HUES48 (cell line): Measurements from ENCODE around the gene PTCH1.

Experiments used
- H3K27ac ChIP-seq: one replicate; pipeline ENCODE4 v1.7.0; 2013; ENCODE audit warnings: low read depth, low read length, inconsistent platforms
- H3K27me3 ChIP-seq: 2 replicates; pipeline ENCODE4 v1.6.1; 2013; ENCODE audit warnings: mild to moderate bottlenecking, low read length; ENCODE audit not compliant: control insufficient read depth, insufficient read depth
- H3K36me3 ChIP-seq: 2 replicates; pipeline ENCODE4 v1.6.1; 2013; ENCODE audit warnings: low read length; ENCODE audit not compliant: control insufficient read depth, insufficient read depth
- H3K4me1 ChIP-seq: 2 replicates; pipeline ENCODE4 v1.6.1; 2013; ENCODE audit warnings: mild to moderate bottlenecking, low read length; ENCODE audit not compliant: control insufficient read depth, insufficient read depth
- H3K4me3 ChIP-seq: 2 replicates; pipeline ENCODE4 v1.5.1; 2013; ENCODE audit warnings: mild to moderate bottlenecking, low read depth, low read length
- H3K9ac ChIP-seq: 2 replicates; pipeline ENCODE4 v1.6.1; 2013; ENCODE audit warnings: mild to moderate bottlenecking, low read depth, low read length, moderate library complexity
- H3K9me3 ChIP-seq: 2 replicates; pipeline ENCODE4 v1.6.1; 2013; ENCODE audit warnings: low read length; ENCODE audit not compliant: control insufficient read depth, insufficient read depth

Gene PTCH1

DNA sequence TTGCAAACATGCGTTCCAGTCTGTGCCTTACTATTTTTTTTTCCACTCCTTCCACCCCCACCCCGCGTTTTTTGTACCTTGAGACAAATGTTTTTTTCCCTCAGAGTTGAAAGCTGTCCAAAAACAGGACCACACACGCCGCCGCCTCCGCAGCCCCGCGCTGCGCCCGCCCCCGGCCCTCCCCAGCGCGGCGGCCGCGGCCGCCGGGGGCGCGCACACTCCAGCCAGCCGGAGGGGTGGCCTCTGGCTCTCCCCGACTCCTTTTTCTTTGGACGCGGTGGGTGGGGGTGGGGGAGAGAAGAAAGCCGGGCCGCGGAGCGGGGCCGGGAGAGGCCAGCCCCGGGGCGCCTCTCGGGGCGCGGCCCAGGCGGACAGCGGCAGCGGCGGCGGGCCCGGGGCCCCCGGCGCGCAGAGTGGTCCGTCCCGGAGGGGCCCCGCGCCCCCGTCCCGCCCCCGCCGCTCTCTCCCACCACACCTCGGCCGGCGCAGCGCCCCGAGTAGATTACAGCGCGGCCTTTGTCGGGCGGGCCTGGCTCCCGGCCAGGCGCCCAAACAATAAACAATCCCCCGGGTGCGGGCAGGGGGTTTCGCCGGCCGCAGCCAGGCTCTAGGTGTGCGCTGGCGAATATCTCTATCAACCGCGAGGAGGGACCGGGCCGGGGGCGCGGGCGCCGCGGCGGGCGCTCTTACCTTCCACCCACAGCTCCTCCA is 10.9 kb downstream of the PTCH1 start:
- Histone ChIP-seq H3K27ac (peak overlapping the region; percentile 90), H3K9ac (peak overlapping the region; percentile 75)

DNA sequence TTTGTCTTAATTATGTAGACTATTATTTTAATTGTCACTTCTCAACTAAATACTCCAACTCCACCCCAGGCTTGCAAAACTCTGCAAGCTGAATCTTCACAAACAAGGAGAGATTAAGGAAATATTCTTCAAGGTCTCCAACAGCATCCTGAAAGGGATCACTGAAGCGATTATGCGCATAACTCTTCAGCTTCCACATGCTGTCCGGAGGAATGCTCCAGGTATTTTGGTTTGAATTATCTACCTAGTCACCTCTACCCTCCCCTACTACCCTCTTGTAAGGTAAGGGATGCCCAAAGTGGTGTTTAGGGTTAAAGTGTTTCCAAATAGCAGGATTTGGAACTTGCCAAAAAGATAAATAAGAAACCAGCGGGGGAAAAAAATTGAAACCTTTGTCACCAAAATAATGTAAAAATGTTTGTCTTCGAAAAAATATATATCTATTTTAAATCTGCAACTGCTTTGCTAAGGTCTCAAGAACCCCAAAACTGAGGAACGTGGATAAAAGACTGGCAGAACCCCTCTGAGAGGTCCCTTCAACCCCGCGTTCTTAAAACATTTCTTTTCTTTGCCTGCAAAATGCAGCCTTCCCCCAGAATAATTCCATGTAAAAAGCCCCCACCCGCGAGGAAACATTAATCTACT is 11.6 kb downstream of the PTCH1 start:
- peaks cover 23% of the 10 kb centered on the region for H3K36me3 ChIP-seq
- no peaks in the 10 kb centered on the region for H3K27me3 ChIP-seq
- H3K9me3 ChIP-seq, result no peaks in the 10 kb centered on the region
- peak overlapping the region; percentile 90 for H3K4me3 ChIP-seq
- H3K27ac ChIP-seq, result peak overlapping the region; percentile 77
- H3K9ac ChIP-seq, result peak overlapping the region; percentile 47; the same call in 1 of the 2 replicates
- H3K4me1 ChIP-seq, result peaks cover 28% of the 10 kb centered on the region

More for the DNA sequence above, 10.9 kb downstream of the PTCH1 start:
- H3K4me3 ChIP-seq, result peak overlapping the region; percentile 90
- no peaks in the 10 kb centered on the region for H3K27me3 ChIP-seq
- peaks cover 26% of the 10 kb centered on the region for H3K4me1 ChIP-seq
- H3K36me3 ChIP-seq, result peaks cover 19% of the 10 kb centered on the region
- H3K9me3 ChIP-seq, result no peaks in the 10 kb centered on the region

DNA sequence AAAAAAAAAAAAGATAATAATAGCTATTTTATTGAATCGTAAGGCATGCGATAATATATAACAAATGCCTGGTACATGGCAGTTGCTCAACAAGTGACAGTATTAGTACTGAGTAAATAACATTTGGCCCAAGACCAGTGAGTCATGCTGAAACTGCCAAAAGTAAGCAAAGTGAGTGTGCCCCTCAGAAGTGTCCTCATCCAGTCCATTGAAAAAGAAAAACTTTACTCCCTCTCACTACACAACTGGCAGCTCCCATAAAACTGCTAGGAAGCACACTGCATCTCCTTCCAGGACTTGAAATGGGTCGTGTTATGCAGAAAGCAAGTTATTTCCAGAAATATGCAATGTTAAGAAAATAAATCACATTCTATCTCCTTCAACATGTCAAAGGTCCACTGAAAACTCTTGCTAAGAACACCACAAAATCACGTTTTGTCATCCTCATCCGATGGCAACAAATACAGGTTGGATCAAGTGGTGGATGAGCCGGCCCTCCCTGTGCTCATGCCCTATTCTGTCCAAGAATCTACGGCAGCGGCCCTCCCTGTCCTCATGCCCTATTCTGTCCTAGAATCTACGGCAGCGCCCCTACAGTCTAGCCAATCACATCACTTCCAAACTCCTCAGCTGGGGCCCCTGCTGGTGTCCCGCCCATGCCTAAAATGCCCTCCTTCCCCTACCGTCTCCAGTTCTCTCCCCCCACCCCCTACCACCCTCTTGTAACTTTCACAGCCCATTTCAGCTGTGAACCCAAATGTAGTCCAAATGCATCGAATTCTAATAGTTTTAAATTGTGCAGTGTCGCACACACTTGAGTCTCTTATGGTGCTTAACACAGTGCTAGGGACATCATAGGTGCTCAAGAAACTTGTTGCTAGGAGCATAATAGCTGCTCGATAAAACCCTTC is 12.5 kb downstream of the PTCH1 start:
- Histone ChIP-seq H3K9ac (no peak overlapping the region), H3K36me3 (peaks cover 30% of the 10 kb centered on the region), H3K4me3 (peak overlapping the region; percentile 90), H3K27ac (peak overlapping the region; percentile 77), H3K4me1 (peaks cover 27% of the 10 kb centered on the region), H3K9me3 (no peaks in the 10 kb centered on the region), H3K27me3 (no peaks in the 10 kb centered on the region)

DNA sequence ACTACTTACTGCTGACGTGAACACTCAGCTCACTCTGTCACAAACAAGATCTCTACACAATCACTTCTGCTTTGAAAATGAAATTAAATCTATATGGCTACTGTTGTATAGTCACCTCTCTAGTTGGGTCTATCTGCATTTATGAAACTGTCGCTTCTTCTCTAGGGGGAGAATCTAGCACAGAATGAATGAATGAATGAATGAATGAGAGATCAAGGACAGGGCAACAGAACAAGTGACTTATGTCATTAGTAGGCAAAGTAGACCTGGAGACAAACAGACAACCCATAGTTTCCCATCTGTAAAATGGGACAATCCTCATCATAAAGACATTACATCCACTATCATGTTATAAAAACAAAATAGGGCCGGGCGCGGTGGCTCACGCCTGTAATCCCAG is 13.4 kb downstream of the PTCH1 start:
- Histone ChIP-seq H3K4me3 (no peak overlapping the region), H3K27ac (no peak overlapping the region), H3K9ac (no peak overlapping the region), H3K9me3 (no peaks in the 10 kb centered on the region), H3K4me1 (peaks cover 36% of the 10 kb centered on the region), H3K27me3 (no peaks in the 10 kb centered on the region), H3K36me3 (peaks cover 39% of the 10 kb centered on the region)

DNA sequence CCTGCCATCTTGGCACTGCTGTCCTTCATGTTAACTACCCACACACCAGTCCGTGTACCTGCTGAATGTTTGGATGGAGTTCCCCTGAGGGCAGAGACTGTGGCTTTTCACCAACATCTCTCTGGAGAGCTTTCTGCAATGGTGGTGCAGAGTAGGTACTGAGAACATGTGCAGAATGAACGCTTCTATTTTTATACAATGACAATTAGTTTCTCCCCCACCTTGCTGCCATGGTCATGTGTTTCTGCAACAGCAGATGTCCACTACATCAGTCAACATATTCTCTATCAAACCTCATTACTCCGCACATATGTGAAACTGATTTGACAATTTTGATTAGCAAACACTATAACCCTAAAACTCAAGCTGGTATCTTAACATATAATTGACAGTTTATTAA is 14.5 kb downstream of the PTCH1 start:
- peaks cover 47% of the 10 kb centered on the region for H3K4me1 ChIP-seq
- no peak overlapping the region for H3K4me3 ChIP-seq
- no peak overlapping the region for H3K27ac ChIP-seq
- peaks cover 41% of the 10 kb centered on the region for H3K36me3 ChIP-seq
- no peak overlapping the region for H3K9ac ChIP-seq
- no peaks in the 10 kb centered on the region for H3K9me3 ChIP-seq
- no peaks in the 10 kb centered on the region for H3K27me3 ChIP-seq

DNA sequence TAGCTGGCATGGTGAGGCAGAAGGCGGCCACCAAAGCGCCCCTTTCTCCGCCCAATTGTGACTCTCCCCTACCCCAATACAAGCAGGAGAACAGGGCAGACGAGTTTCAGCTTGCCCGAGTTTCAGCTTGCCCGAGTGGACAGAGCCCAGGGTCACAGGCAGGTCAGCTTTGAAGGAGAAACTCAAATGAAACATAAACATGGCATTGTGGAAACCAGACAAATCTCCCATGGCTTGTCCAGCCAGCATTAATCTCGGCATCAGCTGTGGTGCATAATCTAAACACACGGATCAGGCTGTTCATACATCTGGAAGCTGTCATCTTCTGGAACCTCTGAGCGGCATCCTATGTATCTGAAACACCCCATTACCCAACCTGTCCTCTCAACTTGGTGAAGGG is 16.9 kb downstream of the PTCH1 start:
- Histone ChIP-seq H3K27ac (no peak overlapping the region), H3K4me3 (no peak overlapping the region), H3K36me3 (peaks cover 41% of the 10 kb centered on the region)

DNA sequence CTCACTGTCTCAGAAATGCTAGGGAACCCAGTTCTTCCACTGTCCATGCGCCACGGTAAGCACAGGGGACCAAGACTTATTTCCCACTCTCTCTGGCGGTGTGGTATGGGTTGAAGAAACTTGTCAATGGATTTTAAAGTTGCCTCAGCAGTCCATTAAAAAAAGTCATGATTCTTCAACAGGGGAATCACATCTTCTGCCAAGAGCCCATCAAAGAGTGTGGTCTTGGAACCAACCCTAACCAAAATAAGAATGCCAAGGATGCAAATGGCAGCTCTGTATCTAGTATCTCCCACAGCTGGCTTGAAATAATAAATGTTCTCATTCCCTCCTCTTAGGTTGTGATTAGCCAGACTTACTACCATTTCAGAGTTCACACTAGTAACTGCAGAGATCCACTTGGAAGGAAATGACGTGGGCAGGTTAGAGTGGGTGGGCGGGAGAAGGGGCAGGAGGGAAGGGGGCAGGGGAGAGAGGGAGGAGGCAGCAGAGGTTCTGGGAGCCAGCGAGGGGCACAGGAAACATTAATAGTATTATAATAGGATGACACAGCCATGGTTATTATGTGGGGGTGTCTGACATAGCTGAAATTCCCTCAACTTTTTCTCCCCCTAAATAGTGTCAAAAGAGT is 17.6 kb downstream of the PTCH1 start:
- Histone ChIP-seq H3K9ac (no peak overlapping the region), H3K4me3 (no peak overlapping the region), H3K27ac (no peak overlapping the region), H3K27me3 (no peaks in the 10 kb centered on the region), H3K36me3 (peaks cover 47% of the 10 kb centered on the region), H3K4me1 (peaks cover 69% of the 10 kb centered on the region), H3K9me3 (no peaks in the 10 kb centered on the region)

More for the DNA sequence above, 16.9 kb downstream of the PTCH1 start:
- Histone ChIP-seq H3K4me1 (peaks cover 68% of the 10 kb centered on the region), H3K9me3 (no peaks in the 10 kb centered on the region), H3K9ac (no peak overlapping the region), H3K27me3 (no peaks in the 10 kb centered on the region)

DNA sequence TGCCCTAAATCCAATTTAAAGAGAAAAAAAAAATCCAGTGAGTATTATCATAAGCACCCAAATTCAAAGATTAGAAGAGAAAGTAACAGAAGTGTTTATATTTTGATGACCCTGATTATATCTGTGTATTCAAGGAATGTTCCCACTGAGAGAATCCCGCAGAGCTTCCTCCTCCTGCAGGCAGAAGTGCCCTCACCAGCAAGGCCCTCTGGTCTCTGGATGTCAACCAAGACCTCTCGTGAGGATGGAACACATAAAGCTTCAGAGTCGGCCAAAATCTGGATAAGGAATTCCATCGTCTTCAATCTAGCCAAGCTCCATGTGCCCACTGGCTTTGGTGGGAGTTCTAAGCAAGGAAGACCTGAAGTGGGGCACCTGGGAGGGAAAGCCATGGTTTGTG is 18.1 kb downstream of the PTCH1 start:
- Histone ChIP-seq H3K4me1 (peaks cover 66% of the 10 kb centered on the region), H3K9me3 (no peaks in the 10 kb centered on the region), H3K36me3 (peaks cover 52% of the 10 kb centered on the region)

DNA sequence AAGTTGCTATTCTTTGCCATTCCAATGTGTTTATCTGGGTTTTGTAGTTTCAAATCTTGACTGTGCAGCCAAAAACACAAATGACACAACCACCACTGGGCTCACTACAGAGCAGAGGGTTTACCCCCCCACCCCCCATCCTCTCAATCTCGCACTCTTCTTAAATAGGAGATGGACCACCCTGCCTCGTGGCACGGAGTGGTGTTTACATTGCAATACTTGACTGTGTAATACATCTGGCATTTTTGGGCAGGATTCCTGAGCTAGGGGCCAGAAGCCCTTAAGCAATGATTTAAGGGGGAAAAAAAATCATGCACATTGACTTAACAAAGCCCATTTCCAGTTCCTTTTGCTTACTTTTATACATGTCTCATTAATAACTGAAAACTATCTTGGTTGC is 19.0 kb downstream of the PTCH1 start:
- Histone ChIP-seq H3K27ac (no peak overlapping the region), H3K4me3 (no peak overlapping the region), H3K9ac (no peak overlapping the region), H3K36me3 (peaks cover 54% of the 10 kb centered on the region), H3K27me3 (no peaks in the 10 kb centered on the region), H3K4me1 (peaks cover 59% of the 10 kb centered on the region), H3K9me3 (no peaks in the 10 kb centered on the region)

More for the DNA sequence above, 18.1 kb downstream of the PTCH1 start:
- H3K9ac ChIP-seq, result no peak overlapping the region
- H3K4me3 ChIP-seq, result no peak overlapping the region
- no peaks in the 10 kb centered on the region for H3K27me3 ChIP-seq
- no peak overlapping the region for H3K27ac ChIP-seq

DNA sequence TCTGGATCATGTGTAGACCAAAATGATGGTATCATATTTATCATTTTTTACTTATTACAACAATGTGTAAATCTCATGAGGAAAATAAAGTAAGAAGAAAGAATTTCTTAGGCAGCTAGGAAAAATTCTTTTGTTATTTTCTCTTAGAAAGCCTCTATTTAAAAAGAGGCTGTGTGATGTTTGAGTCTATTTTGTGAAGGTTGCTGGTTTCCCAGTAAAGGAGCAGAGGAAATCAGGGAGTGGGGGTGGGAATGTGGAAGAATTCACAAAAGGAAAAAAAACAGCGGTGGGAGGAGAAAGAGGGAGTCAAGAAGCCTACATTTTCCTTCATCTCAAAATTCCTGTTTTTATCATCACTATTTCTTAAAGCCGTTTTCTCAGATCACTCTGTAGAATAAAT is 20.1 kb downstream of the PTCH1 start:
- Histone ChIP-seq H3K36me3 (peaks cover 55% of the 10 kb centered on the region), H3K4me3 (no peak overlapping the region), H3K9ac (no peak overlapping the region), H3K27ac (no peak overlapping the region), H3K27me3 (no peaks in the 10 kb centered on the region), H3K4me1 (peaks cover 59% of the 10 kb centered on the region), H3K9me3 (no peaks in the 10 kb centered on the region)
